ENCODE measurements around the gene TTC31.

DNA sequence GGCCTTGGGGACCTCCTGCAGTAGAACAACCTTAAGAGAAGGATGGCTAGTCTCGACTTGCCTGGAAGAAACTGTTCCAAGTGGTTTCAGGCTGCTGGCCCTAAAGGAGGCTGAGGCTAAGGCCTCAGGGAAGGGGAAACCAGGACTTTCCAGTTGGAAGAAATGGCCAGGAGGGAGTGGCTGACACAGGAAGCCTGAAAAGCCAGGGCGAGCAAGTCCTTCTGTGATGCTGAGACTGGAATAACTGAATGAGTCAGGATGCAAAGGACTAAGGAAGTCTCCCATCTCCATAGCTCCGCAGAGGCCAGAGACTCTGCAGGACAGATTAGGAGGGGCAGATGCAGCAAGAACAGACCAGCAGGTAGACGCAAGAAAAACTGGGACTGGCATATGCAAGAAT, 54.3 kb downstream of the TTC31 start:
- no peak for TF ChIP-seq EZH2phosphoT487 (IDR thresholded peaks at IDR 0.05; ENCODE audit: insufficient read depth, low read depth)
- no peak for TF ChIP-seq EZH2 (IDR thresholded peaks at IDR 0.05; ENCODE audit: insufficient read depth, poor library complexity, severe bottlenecking)

Measured in GM23248 (cell line).